ENCODE measurements around the gene PNRC2. TPM values are rescaled to one million over a fixed set of nuclear protein-coding genes. Genes with fewer than 3 reads are reported as not detected.

The PNRC2 gene
- polyA plus RNA-seq, 1 donor (not counting 4 experiments of a cell fraction or from before 2014, with no cell fraction given), result 87.1 TPM

Small RNAs within 50 kb of the gene (small RNA-seq; reads per million reads assigned to genes)
- gene MIR378F (ENCODE audit: insufficient read length in 3 of 3, low read depth in 3 of 3, low replicate concordance in 1 of 3), result 0 to 0.25 (median 0) reads per million in 3 experiments

Other genes starting within 250 kb of the PNRC2 start
- gene ELOA, start 216.4 kb upstream of the PNRC2 start, polyA plus RNA-seq, result 18.0 to 43.9 TPM (median 31.8 TPM) in 3 replicates
- gene PITHD1, start 181.4 kb upstream of the PNRC2 start, polyA plus RNA-seq, result 48.9 to 60.8 TPM (median 59.4 TPM) in 3 replicates
- 51.7 to 81.7 TPM (median 73.9 TPM) in 3 replicates for gene LYPLA2, start 168.7 kb upstream of the PNRC2 start, polyA plus RNA-seq
- gene GALE, start 159.1 kb upstream of the PNRC2 start, polyA plus RNA-seq, result 52.8 to 68.3 TPM (median 66.9 TPM) in 3 replicates
- 24.1 to 35.0 TPM (median 29.6 TPM) in 3 replicates for gene HMGCL, start 134.4 kb upstream of the PNRC2 start, polyA plus RNA-seq
- gene FUCA1, start 91.5 kb upstream of the PNRC2 start, polyA plus RNA-seq, result 9.0 to 11.9 TPM (median 10.3 TPM) in 3 replicates
- gene CNR2, start 46.5 kb upstream of the PNRC2 start, polyA plus RNA-seq, result not detected in 3 replicates
- 68.4 to 116 TPM (median 75.2 TPM) in 3 replicates for gene SRSF10, start 20.5 kb downstream of the PNRC2 start, polyA plus RNA-seq
- 0.49 to 1.0 TPM (median 0.98 TPM) in 3 replicates for gene MYOM3, start 152.3 kb downstream of the PNRC2 start, polyA plus RNA-seq
- gene IL22RA1, start 183.3 kb downstream of the PNRC2 start, polyA plus RNA-seq, result 1.7 to 2.1 TPM (median 1.9 TPM) in 3 replicates
- gene IFNLR1, start 227.5 kb downstream of the PNRC2 start, polyA plus RNA-seq, result 2.8 to 3.9 TPM (median 3.4 TPM) in 3 replicates

Data from keratinocyte (primary cell).